Activated CD4-positive, CD25-positive, alpha-beta regulatory T cell treated with anti-CD3 and anti-CD28 coated beads, Interleukin-2, amount 50 U/mL, for 24 hours (primary cell): ENCODE measurements around the gene ZNF300.
"Not testable (repeated sequence)": the region's sequence is repeated elsewhere in the genome, so short reads cannot be mapped to it uniquely, and the experiment has no call there.

Source experiments
- ATAC-seq, 2 donors: fragments of 150-1000 bp; cut with Tn5 transposase; one replicate each; pipeline ENCODE4 v1.10.0; 2021; ENCODE audit warnings: mild to moderate bottlenecking in 1 of 2, moderate library complexity in 1 of 2

The ZNF300 gene

DNA sequence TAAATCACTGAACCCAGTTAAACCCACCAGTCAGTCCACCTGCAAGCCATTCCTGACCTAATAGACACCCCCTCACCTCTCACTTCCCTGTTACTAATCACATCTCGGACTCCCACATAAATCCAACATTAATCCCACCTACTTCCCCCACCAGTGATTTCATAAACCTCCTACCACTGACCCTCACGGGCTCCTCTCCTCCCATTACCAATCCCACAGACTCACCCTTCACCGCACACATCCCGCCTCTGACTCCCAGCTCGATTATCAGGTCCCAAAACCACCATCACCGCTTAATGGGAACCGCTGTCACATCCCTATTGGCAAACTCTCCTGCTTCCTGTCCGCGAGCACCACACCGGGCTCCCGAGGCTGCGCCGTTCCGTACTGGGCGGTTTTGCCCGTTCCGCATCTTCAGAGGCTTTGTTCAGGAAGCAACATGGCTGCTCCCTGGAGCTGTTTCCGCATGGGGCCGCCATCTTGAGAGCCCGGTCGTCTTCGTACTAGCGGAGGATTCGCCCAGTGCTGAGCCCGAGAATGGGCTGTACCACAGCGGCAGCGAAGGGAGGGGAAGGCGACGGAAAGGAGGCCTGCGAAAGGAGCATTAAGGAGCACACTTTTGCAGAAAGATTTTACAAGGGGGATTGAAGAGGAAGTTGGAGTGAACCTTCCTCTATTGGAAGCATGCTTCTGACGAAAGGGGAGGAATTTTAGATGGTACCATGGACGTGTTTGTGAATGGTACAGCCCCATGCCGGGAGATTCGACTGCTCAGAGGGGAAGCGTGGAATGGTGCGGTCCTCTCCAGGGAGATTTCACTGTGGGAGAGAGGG is at the start of gene ZNF300:
TSS of gene ZNF300 (minus strand) at position 502 of the 833 bp plus-strand sequence. CDS start 1,825 bp downstream, outside the sequence.
- ATAC-seq: peak; percentile 59 to 69

DNA sequence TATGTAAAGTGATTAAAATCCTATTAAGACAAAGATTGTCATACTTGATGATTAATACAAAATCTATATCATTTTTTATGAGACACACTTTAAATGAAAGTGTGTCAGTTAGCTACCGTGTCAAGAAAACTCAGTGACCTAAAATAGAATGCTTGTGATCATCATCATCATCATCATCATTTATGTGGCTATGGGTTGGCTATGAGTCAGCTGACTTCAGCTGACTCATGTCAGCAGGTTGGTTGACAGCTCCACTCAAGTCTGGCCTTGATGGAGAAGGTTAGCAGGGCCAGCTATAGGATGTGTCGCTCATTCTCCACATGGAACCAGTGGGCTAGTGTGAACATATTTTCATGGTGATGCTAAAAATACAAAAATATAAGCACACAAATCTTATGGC is 43.8 kb upstream of the ZNF300 start:
- ATAC-seq: no peak

DNA sequence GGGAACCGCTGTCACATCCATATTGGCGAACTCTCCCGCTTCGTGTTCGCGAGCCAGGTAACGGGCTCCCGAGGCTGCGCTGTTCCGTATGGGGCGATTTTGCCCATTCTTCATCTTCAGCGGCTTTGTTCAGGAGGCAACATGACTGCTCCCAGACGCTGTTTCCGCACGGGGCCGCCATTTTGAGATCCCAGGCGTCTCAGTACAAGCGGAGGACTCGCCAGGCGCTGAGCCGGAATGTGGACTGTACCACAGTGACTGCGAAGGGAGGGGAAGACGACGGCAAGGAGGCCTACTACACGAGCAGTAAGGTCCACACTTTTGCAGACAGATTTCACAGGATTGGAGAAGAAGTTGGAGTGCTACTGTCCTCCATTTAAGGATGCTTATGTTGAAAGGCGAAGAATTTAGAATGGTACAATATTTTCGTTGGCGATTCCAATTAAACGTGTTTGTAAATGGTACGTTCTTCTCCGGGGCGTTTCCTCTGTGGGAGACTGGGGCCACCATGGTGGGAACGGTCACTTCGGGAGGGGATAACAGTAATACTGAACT is 41.6 kb upstream of the ZNF300 start:
- no peak for ATAC-seq

DNA sequence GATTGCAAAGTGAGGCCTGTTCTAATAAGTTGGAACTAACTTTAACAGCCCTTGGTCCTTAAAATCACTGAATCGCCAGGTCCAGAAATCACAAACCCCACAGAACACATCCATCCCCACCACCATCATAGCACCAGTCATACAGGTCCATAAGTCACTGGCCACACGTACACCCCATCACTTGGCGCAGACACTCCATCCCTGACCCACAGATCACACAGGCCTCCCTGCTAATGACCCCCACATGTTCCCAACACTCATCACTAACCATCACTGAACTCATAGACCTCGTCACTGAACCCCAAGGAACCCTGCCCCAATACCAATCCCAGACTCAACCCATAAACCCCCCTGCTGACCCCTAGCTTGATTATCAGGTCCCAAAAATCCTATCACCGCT is 41.2 kb upstream of the ZNF300 start:
- no peak for ATAC-seq

DNA sequence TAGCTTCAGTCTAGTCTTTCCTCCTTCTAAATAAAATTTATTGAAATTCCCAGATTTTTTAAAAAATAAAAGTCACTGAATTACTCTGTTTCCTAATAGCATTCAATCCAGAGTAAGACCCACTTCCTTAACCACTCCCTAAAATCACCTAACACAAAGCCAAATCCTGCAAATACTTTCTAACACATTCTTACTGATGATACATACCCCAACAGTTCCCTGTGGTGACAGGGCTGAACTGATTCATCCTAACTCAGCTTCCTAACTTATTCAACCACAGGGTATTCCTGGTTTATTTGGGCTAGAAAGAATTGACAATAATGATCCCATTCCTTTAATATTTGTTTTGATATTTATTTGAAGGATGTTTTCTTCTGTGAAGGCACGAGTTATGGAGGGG is 40.7 kb upstream of the ZNF300 start:
- no peak for ATAC-seq

DNA sequence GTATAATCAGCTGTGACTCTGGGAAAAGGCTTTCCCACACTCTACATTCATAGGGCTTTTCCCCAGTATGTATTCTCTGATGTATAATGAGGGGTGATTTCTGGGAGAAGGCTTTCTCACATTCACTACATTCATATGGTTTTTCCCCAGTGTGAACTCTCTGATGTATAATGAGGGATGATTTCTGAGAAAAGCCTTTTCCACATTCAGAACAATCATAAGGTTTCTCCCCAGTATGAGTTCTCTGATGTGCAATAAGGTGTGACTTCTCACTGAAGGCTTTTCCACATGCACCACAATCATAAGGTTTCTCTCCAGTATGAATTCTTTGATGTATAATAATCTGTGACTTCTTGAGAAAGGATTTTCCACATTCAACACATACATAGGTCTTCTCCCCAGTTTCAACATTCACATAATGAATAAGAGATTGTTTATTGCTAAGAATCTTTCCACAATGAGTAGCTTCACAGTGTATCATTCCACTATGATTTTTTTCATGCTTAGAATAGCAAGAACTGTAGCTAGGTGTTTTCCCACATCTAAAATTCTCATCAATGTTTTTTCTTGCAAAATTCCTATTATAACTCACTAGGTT is 26.7 kb upstream of the ZNF300 start:
- no peak for ATAC-seq

DNA sequence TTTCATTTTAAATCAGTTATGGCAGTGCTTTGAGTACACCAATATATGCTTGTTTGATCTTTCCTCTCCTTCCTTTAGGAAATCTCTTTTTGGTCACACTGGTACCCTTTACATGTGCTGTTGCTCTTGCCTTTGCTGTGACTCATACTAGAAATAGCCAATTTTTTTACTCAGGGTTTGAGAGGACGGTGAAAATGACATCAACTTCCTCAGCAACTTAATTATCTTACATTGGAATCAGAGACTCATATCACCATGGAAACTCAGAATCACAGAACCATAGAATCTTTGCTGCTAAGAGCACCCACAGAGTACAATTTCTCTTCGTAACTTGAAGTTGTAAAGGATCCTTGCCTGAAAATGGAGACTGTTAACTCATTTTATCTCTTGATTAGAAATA is 13.8 kb upstream of the ZNF300 start:
- ATAC-seq: no peak

DNA sequence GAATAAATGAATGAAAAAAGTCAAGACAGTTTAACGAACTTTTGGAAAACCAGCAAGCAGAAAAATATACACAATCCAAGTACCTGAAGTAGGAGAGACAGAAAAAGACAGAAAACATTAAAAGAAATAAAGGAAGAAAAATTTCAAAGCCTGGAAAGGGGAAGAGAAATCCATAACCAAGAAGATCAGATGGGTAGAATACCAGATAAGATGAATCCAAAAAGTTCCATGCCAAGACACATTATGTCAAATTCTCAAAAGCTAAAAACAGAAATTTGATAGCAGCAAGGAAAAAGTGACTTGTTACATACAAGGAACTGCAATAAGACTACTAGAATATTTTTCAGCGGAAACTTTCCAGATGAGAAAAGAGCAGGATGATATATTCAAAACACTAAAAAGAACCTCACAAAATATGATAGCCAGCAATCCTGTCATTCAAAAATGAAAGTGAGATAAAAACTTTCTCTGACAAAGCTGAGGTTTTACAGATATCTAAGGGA is 7.6 kb upstream of the ZNF300 start:
- ATAC-seq: no peak

DNA sequence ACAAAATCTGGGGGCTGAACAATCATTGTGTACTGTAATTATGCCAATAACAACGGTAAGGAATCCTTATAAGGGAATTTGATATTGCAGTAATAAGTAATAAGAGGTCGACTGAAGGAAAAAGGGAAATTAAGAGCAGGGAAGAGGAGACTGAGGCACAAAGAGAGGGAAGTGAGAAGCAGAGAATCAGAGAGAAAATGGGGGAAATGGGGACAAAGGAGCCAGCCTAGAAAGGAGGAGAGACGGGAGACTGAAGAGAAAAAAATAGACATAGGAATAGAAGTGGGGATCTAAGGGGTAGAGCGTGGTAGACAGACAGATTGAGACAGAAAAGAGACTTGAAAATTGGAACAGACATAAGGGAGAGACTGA is 518 bp upstream of the ZNF300 start:
- no peak for ATAC-seq

DNA sequence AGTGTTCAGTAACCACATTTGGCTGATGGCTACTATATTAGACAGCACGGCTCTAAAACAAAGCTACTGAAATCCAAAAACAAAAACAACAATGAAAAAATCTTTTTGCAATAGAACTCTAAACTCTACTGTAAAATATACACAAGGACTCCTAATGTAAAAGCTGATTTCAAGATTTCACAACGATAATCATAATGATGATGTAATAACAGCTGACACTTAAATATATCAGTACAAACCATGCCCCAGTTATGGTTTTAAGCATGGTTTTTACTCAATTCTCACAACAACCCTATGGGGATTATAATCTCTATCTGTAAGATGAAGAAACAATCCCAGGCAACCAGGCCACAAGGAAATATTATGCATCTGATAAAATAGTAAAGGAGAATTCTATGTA is 3.3 kb downstream of the ZNF300 start:
- ATAC-seq: no peak

DNA sequence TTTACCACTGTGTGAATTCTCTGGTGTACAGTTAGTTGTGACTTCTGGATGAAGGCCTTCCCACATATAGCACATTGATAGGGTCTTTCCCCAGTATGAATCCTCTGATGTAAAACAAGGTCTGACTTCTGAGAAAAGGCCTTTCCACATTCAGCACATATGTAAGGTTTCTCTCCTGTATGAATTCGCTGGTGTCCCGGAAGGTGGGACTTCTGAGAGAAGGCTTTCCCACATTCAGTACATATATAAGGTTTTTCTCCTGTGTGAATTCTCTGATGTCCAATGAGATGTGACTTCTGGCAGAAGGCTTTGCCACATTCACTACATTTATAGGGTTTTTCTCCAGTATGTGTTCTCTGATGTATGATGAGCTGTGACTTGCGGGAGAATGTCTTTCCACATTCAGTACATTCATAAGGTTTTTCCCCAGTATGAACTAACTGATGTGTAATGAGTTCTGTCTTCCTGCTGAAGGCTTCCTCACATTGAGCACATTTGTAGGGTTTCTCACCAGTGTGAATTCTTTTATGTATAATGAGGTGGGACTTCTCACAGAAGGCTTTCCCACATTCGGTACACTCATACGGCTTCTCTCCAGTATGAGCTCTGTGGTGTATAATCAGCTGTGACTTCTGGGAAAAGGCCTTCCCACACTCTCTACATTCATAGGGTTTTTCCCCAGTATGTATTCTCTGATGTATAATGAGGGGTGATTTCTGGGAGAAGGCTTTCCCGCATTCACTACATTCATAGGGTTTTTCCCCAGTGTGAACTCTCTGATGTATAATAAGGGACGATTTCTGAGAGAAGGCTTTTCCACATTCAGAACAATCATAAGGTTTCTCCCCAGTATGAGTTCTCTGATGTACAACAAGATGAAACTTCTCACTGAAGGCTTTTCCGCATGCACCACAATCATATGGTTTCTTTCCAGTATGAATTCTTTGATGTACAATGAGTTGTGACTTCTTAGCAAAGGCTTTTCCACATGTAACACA is 9.1 kb downstream of the ZNF300 start:
- no peak for ATAC-seq

DNA sequence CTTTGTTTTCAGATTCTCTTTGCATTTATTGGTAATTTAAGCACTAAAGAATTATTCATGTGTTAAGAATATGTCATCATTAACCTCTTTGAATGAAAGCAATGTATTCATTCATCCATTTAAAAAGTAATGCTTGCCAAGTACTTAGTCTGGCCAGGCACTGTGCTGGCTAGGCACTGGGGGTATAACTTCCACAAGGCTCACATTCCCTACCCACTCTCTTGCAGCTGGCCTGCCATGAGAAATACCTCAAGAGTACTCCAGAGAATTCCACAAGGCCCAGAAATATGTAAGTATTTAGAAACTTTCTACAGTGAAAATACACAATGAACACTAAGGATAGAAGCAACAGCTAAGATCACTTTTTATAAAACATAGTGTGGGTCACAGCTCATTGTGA is 25.4 kb downstream of the ZNF300 start:
- no peak for ATAC-seq

DNA sequence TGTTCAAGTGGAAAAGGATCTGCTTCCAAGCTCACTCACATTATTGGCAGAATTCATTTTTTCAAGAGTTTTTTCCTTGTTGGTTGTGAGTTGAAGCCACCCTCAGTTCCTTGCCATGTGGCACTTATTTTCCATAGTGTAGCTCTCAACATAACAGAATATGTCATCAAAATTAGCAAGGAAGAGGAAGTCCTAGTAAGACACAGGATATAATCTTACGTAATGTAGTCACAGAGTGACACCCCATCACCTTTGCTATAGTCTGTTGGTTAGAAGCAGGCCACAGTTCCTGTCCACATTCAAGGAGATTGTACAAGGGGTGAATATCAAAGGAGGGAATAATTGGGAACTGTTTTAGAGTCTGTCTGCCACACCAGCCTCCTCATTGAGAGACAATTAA is 42.7 kb downstream of the ZNF300 start:
- ATAC-seq: no peak

DNA sequence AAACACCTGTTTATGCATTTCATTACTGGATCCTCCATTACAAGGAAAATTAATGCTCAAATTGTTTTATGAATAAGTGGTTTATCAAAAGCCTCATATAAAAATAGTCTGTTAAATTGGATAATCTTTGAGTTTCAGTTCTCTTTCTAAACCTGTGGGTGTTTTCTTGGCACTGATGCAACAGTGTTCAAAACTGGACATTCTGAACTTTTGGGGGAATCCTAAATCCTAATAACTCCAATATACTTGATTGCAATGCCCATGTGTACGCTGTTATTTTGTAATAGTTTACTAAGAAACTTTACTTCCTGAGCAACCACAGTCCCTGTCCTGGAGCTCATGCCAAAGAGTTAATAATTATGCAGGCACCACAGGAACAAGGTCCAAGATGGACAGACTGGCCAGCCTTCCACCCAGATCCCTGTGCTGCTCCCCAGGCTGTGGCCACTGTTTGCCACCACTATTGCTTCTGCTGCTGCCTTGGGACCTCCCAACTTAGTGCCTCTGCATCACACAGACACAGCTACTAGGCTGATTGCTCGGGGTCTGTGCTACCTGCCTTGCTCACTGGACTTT is 44.4 kb downstream of the ZNF300 start:
- ATAC-seq: no peak

DNA sequence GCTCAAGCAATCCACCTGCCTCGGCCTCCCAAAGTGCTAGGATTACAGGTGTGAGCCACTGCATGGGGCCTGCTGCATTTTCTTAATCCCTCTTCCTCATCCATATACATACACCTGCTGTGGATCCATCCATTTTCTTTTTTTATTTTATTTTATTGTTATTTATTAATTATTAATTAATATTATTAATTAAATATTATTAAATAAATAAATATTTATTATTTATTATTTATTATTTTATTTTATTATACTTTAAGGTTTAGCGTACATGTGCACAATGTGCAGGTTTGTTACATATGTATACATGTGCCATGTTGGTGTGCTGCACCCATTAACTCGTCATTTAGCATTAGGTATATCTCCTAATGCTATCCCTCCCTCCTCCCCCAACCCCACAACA is 48.1 kb downstream of the ZNF300 start:
- ATAC-seq: not testable (repeated sequence)

DNA sequence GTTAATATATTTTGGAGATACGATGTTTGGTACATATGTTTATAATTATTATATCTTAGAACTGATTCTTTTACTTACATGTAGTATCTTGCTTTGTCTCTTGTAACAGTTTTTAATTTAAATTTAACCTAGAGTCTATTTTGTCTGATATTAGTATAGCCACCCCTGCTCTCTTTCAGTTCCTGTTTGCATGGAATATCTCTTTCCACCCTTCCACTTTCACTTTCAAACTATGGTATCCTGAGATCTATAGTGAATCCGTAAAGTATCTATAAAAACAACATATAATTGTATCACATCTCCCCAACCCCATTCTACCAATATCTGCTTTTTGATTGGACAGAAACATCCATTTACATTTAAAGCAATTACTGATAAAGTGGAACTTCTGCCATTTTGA is 51.2 kb downstream of the ZNF300 start:
- ATAC-seq: peak in 1 of 2 donors; percentile 30

DNA sequence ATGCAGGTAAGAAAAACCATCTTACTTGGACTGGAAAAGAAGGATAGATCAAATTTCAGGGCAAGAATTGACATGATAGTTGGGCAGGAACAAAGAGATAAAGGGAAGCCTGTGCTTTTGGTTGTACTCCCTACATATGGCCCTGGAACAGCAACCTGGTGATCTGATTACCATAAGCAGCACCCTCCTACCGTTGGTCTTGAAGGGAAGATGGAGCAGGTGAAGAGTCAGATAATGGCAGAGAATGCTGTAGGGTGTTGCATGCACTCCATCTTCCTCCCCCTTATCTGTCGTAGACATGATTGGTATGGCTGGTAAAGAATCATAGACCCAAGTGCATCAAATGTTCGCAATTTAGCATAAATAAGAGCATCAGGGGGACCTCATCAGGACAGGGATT is 53.7 kb downstream of the ZNF300 start:
- ATAC-seq: no peak

DNA sequence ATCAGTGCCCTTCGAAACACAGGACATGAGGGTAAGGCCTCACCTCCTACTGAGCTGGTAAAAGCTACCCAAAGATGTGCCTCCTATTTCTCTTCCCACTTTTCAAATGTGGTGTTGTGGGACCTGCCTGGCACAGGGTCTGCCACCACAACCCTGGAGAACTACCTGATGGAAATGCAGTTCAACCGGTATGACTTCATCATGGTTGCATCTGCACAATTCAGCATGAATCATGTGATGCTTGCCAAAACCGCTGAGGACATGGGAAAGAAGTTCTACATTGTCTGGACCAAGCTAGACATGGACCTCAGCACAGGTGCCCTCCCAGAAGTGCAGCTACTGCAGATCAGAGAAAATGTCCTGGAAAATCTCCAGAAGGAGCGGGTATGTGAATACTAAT is 56.5 kb downstream of the ZNF300 start:
- ATAC-seq: no peak

DNA sequence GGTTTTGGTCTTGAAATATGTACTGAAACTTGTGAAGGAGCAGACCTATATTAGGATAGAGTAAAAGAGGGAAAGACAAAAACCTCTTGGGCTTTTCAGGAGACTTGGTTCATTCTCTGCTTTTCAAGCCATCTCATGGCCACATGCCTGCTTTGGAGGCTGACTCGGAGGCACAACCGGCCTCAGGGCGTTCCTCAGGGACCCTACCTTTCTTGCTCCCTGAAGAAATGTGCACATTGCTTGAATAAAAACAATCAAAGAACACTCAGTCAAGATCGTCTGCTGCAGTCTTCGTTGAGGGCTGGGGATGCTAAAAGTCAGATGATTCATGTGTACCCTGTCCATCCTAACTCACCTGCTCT is 57.5 kb downstream of the ZNF300 start:
- no peak for ATAC-seq

DNA sequence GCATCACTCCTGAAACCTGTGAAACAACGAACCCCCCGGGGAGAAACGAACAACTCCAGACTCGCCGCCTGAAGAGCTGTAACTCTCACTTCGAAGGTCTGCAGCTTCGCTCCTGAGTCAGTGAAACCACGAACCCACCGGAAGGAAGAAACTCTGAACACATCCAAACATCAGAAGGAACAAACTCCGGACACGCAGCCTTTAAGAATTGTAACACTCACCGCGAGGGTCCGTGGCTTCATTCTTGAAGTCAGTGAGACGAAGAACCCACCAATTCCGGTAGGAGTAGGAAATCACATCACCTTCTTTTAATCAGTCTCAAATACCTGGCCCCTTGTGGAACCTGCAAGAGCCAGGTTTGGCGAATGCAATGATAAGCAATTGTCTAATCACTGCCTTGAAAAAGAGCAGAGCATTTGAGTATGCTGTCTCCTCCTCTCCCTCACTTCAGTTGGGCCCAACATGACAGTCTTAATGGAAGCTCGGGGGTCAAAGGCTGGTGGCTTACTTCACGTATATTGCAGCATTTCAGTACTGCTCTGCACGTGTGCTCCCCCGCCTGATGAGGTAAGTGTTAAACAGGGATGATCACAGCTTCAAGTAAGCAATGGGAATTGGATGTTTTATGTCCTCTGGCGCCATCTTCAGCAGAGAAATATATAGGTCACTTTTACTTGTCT is 58.0 kb downstream of the ZNF300 start:
- peak; percentile 91 to 94 for ATAC-seq

DNA sequence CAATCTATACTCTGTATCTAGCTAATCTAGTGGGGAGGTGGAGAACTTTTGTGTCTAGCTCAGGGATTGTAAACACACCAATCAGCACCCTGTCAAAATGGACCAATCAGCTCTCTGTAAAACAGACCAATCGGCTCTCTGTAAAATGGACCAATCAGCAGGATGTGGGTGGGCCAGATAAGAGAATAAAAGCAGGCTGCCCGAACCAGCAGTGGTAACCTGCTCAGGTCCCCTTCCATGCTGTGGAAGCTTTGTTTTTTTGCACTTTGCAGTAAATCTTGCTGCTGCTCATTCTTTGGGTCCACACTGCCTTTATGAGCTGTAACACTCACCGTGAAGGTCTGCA is 58.5 kb downstream of the ZNF300 start, which contains the start of gene IRGM:
TSS of gene IRGM (plus strand) at position 214 of the 346 bp plus-strand sequence. CDS start 1,603 bp downstream, outside the sequence.
- ATAC-seq: peak in 1 of 2 donors; percentile 31
